Measurements from ENCODE around the gene HNRNPA1. TPM values are rescaled to one million over a fixed set of nuclear protein-coding genes. Genes with fewer than 3 reads are reported as not detected.

HNRNPA1 gene
- total and polyA plus RNA-seq, 2 donors (not counting 3 experiments of a cell fraction or from before 2014, with no cell fraction given) = 566 to 1,470 TPM

GRCh38 chr12:54285150-54286041 lies 4.9 kb downstream of the HNRNPA1 start:
- Histone ChIP-seq H3K9me3 (replicated peaks; ENCODE audit: control insufficient read depth, insufficient read depth, low read length) (no peaks in the 10 kb centered on the region), H3K9me1 (replicated peaks; ENCODE audit: control insufficient read depth, extremely low read depth, insufficient read depth, low read length) (no peaks in the 10 kb centered on the region), H3K4me3 (replicated peaks in 1 of 3; ENCODE audit: insufficient read depth in 1 of 3, low read depth in 1 of 3, low read length in 3 of 3) (peak overlapping the region in 1 of 3 experiments; percentile 19), H3K79me2 (ENCODE audit: control insufficient read depth, insufficient read depth, low read length) (peaks cover 49% of the 10 kb centered on the region), H3K36me3 (ENCODE audit: control insufficient read depth in 2 of 2, extremely low read depth in 1 of 2, insufficient read depth in 2 of 2, low read length in 2 of 2) (peaks cover 20 to 37% of the 10 kb centered on the region in 2 experiments), H4K20me1 (replicated peaks; ENCODE audit: control insufficient read depth, extremely low read depth, insufficient read depth, low read length) (peaks cover 16% of the 10 kb centered on the region), H3K9ac (replicated peaks; ENCODE audit: extremely low read depth, insufficient read depth, low read length) (no peak overlapping the region), H3K4me1 (ENCODE audit: control insufficient read depth, extremely low read depth, insufficient read depth, low read length) (peaks cover 31% of the 10 kb centered on the region), H3K27me3 (ENCODE audit: control insufficient read depth in 2 of 2, insufficient read depth in 2 of 2, low read length in 2 of 2) (no peaks in the 10 kb centered on the region), H3K4me2 (ENCODE audit: insufficient read depth, low read length) (peak overlapping the region; percentile 55), H2AFZ (ENCODE audit: low read depth, low read length) (no peak overlapping the region), H3K27ac (ENCODE audit: insufficient read depth, low read depth, low read length) (no peak overlapping the region)
- POLR2A ChIA-PET = interaction anchor here (0.6 to 0.9 kb wide), 2 partner anchors 19 to 34 kb away, joined by 3 read pairs; no protein-coding TSS in a partner anchor
- intact Hi-C loops (cut with micrococcal nuclease) (no loop called here), dilution Hi-C loops (cut with MboI; ENCODE audit: extremely low pct_ligation_motif_present, low sequenced_read_pairs) (no loop called here)
- CTCF ChIA-PET = interaction anchor here (0.7 to 3.8 kb wide), 8 partner anchors 11 to 95 kb away, joined by 3 to 20 read pairs (median 6); partner anchors contain the start of gene COPZ1
- FAIRE-seq (no peak), DNase-seq (ENCODE audit: low read depth, low spot score) (no peak)
- no TSS peak for BruUV-seq (replicated peaks)
- no peak for TF ChIP-seq MYC (IDR thresholded peaks at IDR 0.05; ENCODE audit: low read depth, low read length)
- TF ChIP-seq CTCF (IDR thresholded peaks at IDR 0.05; ENCODE audit: extremely low read depth in 1 of 2, insufficient read depth in 1 of 2, low read depth in 1 of 2, low read length in 2 of 2) = peak; percentile 3 to 11
